GM23338 (cell line): ENCODE results near the gene DDN.

Source experiments
- CREB1 ChIP-seq: fragments of 250-450 bp; sonication (Bioruptor Pico); IDR thresholded peaks from 2 replicates; pipeline ENCODE4 v1.5.0; 2020; ENCODE audit warnings: low read depth, mild to moderate bottlenecking, moderate library complexity
- CTCF ChIP-seq, 2 experiments: fragments of 200-600 bp in 1 of 2; sonication (generic) in 1 of 2; conservative IDR thresholded peaks; 2 replicates each; pipeline versions ENCODE4 v1.5.1 to v1.6.1; 2016 to 2017; ENCODE audit warnings: antibody characterized with exemption in 2 of 2, low read depth in 2 of 2, mild to moderate bottlenecking in 2 of 2, moderate library complexity in 1 of 2
- ETS1 ChIP-seq: IDR thresholded peaks from 2 replicates; pipeline ENCODE4 v1.6.1; 2016; ENCODE audit warnings: antibody characterized with exemption
- EZH2 ChIP-seq: fragments of 200-600 bp; sonication (generic); IDR thresholded peaks from one replicate; pipeline ENCODE4 v1.8.0; 2017; ENCODE audit warnings: antibody characterized with exemption, mild to moderate bottlenecking, low read depth; ENCODE audit not compliant: unreplicated experiment
- EZH2phosphoT487 ChIP-seq: fragments of 200-600 bp; sonication (generic); IDR thresholded peaks from one replicate; pipeline ENCODE4 v1.8.1; 2018; ENCODE audit warnings: antibody characterized with exemption; ENCODE audit not compliant: unreplicated experiment
- JUNB ChIP-seq: IDR thresholded peaks from one replicate; pipeline ENCODE4 v1.6.1; 2016; ENCODE audit warnings: antibody characterized with exemption; ENCODE audit not compliant: unreplicated experiment
- NANOG ChIP-seq: IDR thresholded peaks from 2 replicates; pipeline ENCODE4 v1.6.1; 2016; ENCODE audit warnings: antibody characterized with exemption, borderline replicate concordance
- POLR2AphosphoS5 ChIP-seq: IDR thresholded peaks from 2 replicates; pipeline ENCODE4 v1.6.1; 2016; ENCODE audit warnings: antibody characterized with exemption, low read depth
- REST ChIP-seq: IDR thresholded peaks from one replicate; pipeline ENCODE4 v1.6.1; 2018; ENCODE audit warnings: antibody characterized with exemption; ENCODE audit not compliant: unreplicated experiment
- STAT1 ChIP-seq: IDR thresholded peaks from one replicate; pipeline ENCODE4 v1.6.1; 2016; ENCODE audit warnings: antibody characterized with exemption; ENCODE audit not compliant: unreplicated experiment
- ZNF114 ChIP-seq: fragments of 250-450 bp; sonication (Bioruptor Pico); IDR thresholded peaks from 2 replicates; pipeline ENCODE4 v1.5.0; 2020; ENCODE audit warnings: mild to moderate bottlenecking, moderate library complexity
- ZNF331 ChIP-seq: fragments of 250-450 bp; sonication (Bioruptor Pico); IDR thresholded peaks from 2 replicates; pipeline ENCODE4 v1.5.0; 2020; ENCODE audit warnings: low read depth, mild to moderate bottlenecking, moderate library complexity
- ZNF462 ChIP-seq: fragments of 250-450 bp; sonication (Bioruptor Pico); IDR thresholded peaks from 2 replicates; pipeline ENCODE4 v1.5.0; 2020; ENCODE audit warnings: mild to moderate bottlenecking, moderate library complexity

GRCh38 chr12:49000346-49000745, 1.2 kb upstream of the DDN start:
- TF ChIP-seq CTCF (conservative IDR thresholded peaks at IDR 0.05; ENCODE audit: low read depth in 2 of 2) (no peak), CREB1 (no peak), EZH2 (no peak), EZH2phosphoT487 (no peak), ETS1 (no peak), REST (no peak), JUNB (no peak), ZNF114 (CRISPR knock-in tag) (no peak), POLR2AphosphoS5 (no peak), STAT1 (no peak), NANOG (no peak), ZNF462 (CRISPR knock-in tag) (no peak), ZNF331 (CRISPR knock-in tag) (no peak)
